ENCODE measurements around the gene ADAMTS2.

Gene ADAMTS2

DNA sequence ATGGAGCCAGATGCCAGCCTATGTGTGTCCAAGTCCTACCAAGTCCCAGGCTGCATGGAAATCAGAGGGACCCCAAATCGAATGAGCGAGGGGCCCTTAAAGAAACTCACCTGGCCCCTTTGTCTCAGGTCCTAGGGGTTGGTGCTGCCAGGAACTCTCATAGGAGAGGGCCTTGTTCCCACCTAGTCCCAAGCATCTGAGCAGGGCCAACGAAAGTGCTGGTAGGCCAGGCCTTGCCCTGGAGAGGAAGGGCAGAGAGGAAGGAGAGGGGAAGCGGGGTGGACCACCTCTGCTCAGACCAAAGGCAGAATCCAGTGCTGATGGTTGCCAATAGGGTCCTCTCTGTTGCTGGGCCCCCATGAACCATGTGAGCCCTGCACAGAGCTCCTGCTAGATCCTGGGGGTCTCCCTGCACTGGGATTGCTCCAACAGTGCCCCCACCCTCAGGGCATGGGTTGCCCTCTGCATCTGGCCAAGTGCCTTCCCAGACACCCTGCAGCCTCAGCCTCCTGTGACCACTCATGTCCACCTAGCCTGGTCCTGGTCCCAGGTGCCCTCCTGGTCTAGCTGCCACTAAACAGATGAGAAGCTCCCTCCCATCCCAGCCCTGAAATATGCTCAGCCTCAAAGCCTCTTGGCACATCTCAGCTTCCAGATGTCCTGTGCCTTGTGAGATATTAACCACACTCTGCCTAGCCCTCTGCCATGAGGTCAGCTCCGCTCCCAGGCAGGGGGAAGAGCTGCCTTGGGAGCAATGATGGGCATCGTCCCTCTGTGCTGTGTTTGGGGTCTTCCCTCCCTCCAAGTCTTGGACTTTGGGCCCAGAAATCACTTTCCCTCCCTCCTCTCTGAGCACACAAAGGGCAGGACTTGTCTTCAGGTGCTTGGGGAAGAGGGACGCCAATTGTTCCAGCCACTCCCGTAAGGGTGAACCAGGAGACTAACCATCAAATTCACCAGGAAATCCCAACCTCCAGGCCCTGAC is 109.6 kb downstream of the ADAMTS2 start:
- Histone ChIP-seq H3K23ac (ENCODE audit: low read depth, low read length, poor library complexity) (peak overlapping the region; percentile 62), H3K4me2 (ENCODE audit: insufficient read depth, low read length, poor library complexity, severe bottlenecking) (no peak overlapping the region), H2BK12ac (ENCODE audit: low read length) (no peak overlapping the region), H3K14ac (ENCODE audit: low read length) (no peak overlapping the region), H3K18ac (ENCODE audit: low read length) (peak overlapping the region; percentile 61), H4K8ac (ENCODE audit: low read depth, low read length) (no peak overlapping the region), H3K9ac (ENCODE audit: low read depth, low read length, poor library complexity) (no peak overlapping the region), H2BK120ac (ENCODE audit: low read depth, low read length) (no peak overlapping the region), H2AFZ (ENCODE audit: low read length) (no peak overlapping the region), H3K4me3 (ENCODE audit: low read length in 2 of 2) (no peak overlapping the region), H2AK5ac (ENCODE audit: low read depth, low read length) (peak overlapping the region; percentile 56), H3K9me3 (replicated peaks in 1 of 2; ENCODE audit: control insufficient read depth in 2 of 2, insufficient read depth in 1 of 2, low read depth in 1 of 2, low read length in 2 of 2) (no peaks in the 10 kb centered on the region), H2BK15ac (ENCODE audit: low read length) (peak overlapping the region; percentile 43), H3K27me3 (ENCODE audit: control insufficient read depth in 3 of 3, insufficient read depth in 3 of 3, low read depth in 1 of 3, low read length in 3 of 3) (no peaks in the 10 kb centered on the region), H3K4me1 (ENCODE audit: control insufficient read depth in 2 of 2, insufficient read depth in 1 of 2, low read depth in 1 of 2, low read length in 2 of 2) (peaks cover 0 to 2% of the 10 kb centered on the region in 2 donors), H3K36me3 (replicated peaks in 1 of 2; ENCODE audit: control insufficient read depth in 2 of 2, insufficient read depth in 2 of 2, low read length in 2 of 2) (peaks cover 0 to 2% of the 10 kb centered on the region in 2 donors), H3K4ac (ENCODE audit: low read length) (no peak overlapping the region), H3K79me1 (ENCODE audit: low read depth, low read length) (no peaks in the 10 kb centered on the region), H2BK5ac (ENCODE audit: low read length) (no peak overlapping the region), H4K91ac (ENCODE audit: low read depth, low read length, poor library complexity) (no peak overlapping the region), H3K27ac (replicated peaks; ENCODE audit: low read length) (no peak overlapping the region)
- no CpG with 5 or more reads among the region's 8 CpGs for WGBS, 2 donors (ENCODE audit: extremely low coverage in 2 of 2, insufficient read length in 2 of 2, insufficient replicate concordance in 1 of 2)
- DNase-seq (ENCODE audit: low spot score) = no peak

DNA sequence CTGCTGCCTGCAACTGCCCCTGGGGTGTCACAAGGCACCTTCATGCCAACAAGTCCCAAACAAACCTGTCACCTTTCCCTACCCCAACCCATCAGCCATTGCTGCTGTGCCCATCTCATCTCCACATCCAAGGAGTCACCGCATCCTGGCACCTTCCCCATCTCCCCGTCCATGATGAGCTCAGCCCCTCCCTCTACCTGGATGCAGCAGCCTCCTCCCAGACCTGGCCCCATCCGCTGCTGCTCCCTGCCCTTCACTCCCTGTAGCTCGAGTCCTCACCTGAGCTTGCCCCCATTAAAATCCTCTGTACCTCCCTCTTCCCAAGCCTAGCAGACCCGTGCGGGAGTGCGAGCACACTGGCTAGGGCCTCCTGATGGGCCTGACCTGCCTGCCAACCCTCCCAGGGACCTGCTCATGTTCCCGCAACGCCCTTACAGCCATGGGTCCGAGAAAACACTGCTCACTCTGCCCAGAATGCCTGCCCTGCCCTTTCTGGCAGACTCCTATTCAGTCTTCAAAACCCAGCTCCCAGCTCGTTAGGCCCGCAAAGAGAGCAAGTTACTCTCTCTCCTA is 110.6 kb downstream of the ADAMTS2 start:
- Histone ChIP-seq H3K79me1 (ENCODE audit: low read depth, low read length) (no peaks in the 10 kb centered on the region), H3K4me2 (ENCODE audit: insufficient read depth, low read length, poor library complexity, severe bottlenecking) (no peak overlapping the region), H3K18ac (ENCODE audit: low read length) (peak overlapping the region; percentile 41), H3K4me3 (ENCODE audit: low read length in 2 of 2) (no peak overlapping the region), H3K4ac (ENCODE audit: low read length) (no peak overlapping the region), H4K91ac (ENCODE audit: low read depth, low read length, poor library complexity) (no peak overlapping the region), H2AFZ (ENCODE audit: low read length) (no peak overlapping the region), H2BK12ac (ENCODE audit: low read length) (no peak overlapping the region), H2BK120ac (ENCODE audit: low read depth, low read length) (no peak overlapping the region), H3K14ac (ENCODE audit: low read length) (no peak overlapping the region), H3K23ac (ENCODE audit: low read depth, low read length, poor library complexity) (peak overlapping the region; percentile 56), H2AK5ac (ENCODE audit: low read depth, low read length) (peak overlapping the region; percentile 49), H3K9me3 (replicated peaks in 1 of 2; ENCODE audit: control insufficient read depth in 2 of 2, insufficient read depth in 1 of 2, low read depth in 1 of 2, low read length in 2 of 2) (no peaks in the 10 kb centered on the region), H3K9ac (ENCODE audit: low read depth, low read length, poor library complexity) (peak overlapping the region; percentile 10), H2BK15ac (ENCODE audit: low read length) (no peak overlapping the region), H3K27me3 (ENCODE audit: control insufficient read depth in 3 of 3, insufficient read depth in 3 of 3, low read depth in 1 of 3, low read length in 3 of 3) (no peaks in the 10 kb centered on the region), H3K27ac (replicated peaks; ENCODE audit: low read length) (no peak overlapping the region), H2BK5ac (ENCODE audit: low read length) (no peak overlapping the region), H3K4me1 (ENCODE audit: control insufficient read depth in 2 of 2, insufficient read depth in 1 of 2, low read depth in 1 of 2, low read length in 2 of 2) (peaks cover 0 to 2% of the 10 kb centered on the region in 2 donors), H4K8ac (ENCODE audit: low read depth, low read length) (no peak overlapping the region), H3K36me3 (replicated peaks in 1 of 2; ENCODE audit: control insufficient read depth in 2 of 2, insufficient read depth in 2 of 2, low read length in 2 of 2) (peaks cover 0 to 2% of the 10 kb centered on the region in 2 donors)
- no peak for DNase-seq (ENCODE audit: low spot score)
- WGBS, 2 donors (ENCODE audit: extremely low coverage in 2 of 2, insufficient read length in 2 of 2, insufficient replicate concordance in 1 of 2) = no CpG with 5 or more reads among the region's 12 CpGs

DNA sequence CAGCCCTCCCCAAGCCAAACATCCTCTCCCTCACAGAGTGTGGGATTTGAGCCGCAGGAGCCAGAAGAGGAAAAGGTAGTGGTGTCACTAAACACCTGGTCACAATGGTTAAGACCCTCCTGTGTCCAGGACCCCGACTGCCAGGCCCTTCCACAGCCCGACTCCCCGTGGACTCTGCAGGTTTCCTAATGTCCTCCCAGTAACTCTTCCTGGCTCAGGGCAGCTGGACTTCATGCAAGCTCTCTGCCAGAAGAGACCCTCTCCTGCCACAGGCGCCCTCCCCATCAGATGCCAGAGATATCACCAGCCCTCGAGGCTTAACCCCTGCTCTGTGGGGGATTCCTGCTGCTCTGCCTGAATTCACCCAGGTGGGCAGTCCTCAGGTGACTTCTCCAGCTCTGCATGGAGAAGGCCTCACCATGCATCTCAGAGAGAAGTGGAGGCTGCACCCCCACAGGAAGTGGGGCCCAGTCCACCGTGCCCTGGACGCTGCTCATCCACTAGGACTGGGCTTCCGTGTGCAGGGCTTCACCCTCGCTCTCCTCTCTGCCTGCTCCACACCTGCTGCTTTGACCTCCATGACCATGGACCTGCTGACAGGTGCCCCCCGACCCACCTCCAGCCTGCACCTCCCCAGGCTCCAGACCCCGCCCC is 111.2 kb downstream of the ADAMTS2 start:
- peak overlapping the region; percentile 49 for H2AK5ac ChIP-seq (ENCODE audit: low read depth, low read length)
- no peak overlapping the region for H3K23ac ChIP-seq (ENCODE audit: low read depth, low read length, poor library complexity)
- WGBS, 2 donors (ENCODE audit: extremely low coverage in 2 of 2, insufficient read length in 2 of 2, insufficient replicate concordance in 1 of 2) = no CpG with 5 or more reads among the region's 12 CpGs
- no peaks in the 10 kb centered on the region for H3K79me1 ChIP-seq (ENCODE audit: low read depth, low read length)
- no peak overlapping the region for H2BK15ac ChIP-seq (ENCODE audit: low read length)
- H3K18ac ChIP-seq (ENCODE audit: low read length) = peak overlapping the region; percentile 35
- no peak overlapping the region for H3K9ac ChIP-seq (ENCODE audit: low read depth, low read length, poor library complexity)
- H3K36me3 ChIP-seq (replicated peaks in 1 of 2; ENCODE audit: control insufficient read depth in 2 of 2, insufficient read depth in 2 of 2, low read length in 2 of 2) = peaks cover 0 to 2% of the 10 kb centered on the region in 2 donors
- H2BK120ac ChIP-seq (ENCODE audit: low read depth, low read length) = no peak overlapping the region
- H2BK12ac ChIP-seq (ENCODE audit: low read length) = no peak overlapping the region
- no peak overlapping the region for H4K91ac ChIP-seq (ENCODE audit: low read depth, low read length, poor library complexity)
- H2BK5ac ChIP-seq (ENCODE audit: low read length) = no peak overlapping the region
- no peak for DNase-seq (ENCODE audit: low spot score)
- peak overlapping the region; percentile 59 for H3K14ac ChIP-seq (ENCODE audit: low read length)
- no peaks in the 10 kb centered on the region for H3K27me3 ChIP-seq (ENCODE audit: control insufficient read depth in 3 of 3, insufficient read depth in 3 of 3, low read depth in 1 of 3, low read length in 3 of 3)
- H4K8ac ChIP-seq (ENCODE audit: low read depth, low read length) = no peak overlapping the region
- H3K9me3 ChIP-seq (replicated peaks in 1 of 2; ENCODE audit: control insufficient read depth in 2 of 2, insufficient read depth in 1 of 2, low read depth in 1 of 2, low read length in 2 of 2) = no peaks in the 10 kb centered on the region
- H3K4ac ChIP-seq (ENCODE audit: low read length) = no peak overlapping the region
- no peak overlapping the region for H3K27ac ChIP-seq (replicated peaks; ENCODE audit: low read length)
- H3K4me1 ChIP-seq (ENCODE audit: control insufficient read depth in 2 of 2, insufficient read depth in 1 of 2, low read depth in 1 of 2, low read length in 2 of 2) = peaks cover 0 to 2% of the 10 kb centered on the region in 2 donors
- H3K4me3 ChIP-seq (ENCODE audit: low read length in 2 of 2) = no peak overlapping the region
- H3K4me2 ChIP-seq (ENCODE audit: insufficient read depth, low read length, poor library complexity, severe bottlenecking) = no peak overlapping the region
- H2AFZ ChIP-seq (ENCODE audit: low read length) = no peak overlapping the region
